GM18505 (cell line): ENCODE data around the gene PIK3AP1.

ENCODE experiments used
- ATAC-seq: cut with Tn5 transposase; IDR thresholded peaks from one replicate; pipeline ENCODE4 v1.9.1; 2021; ENCODE audit not compliant: unreplicated experiment
- POLR2A ChIP-seq: IDR thresholded peaks from 4 replicates; pipeline ENCODE4 v1.6.1; 2011; ENCODE audit warnings: borderline replicate concordance; ENCODE audit not compliant: insufficient read depth, insufficient read length; ENCODE audit errors: extremely low read depth

PIK3AP1 gene

DNA sequence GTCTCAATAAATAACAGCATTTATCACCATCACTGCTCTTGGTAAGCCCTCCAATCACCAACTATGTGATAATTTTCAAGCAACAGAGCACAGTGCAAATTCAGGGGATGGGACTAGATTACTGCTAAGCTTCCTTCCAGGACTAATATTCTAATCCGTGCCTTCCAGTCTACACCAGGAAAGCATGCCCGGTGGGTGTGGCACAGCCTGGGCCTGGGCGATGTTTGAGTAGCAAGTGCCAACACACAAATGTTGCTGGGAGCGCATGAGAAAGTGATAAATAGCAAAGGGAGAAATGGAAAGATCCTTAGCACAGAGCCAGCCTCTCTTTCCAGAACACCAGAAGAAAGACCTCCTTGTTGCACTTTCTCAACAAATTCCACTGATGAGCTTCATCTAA is 120.0 kb downstream of the PIK3AP1 start:
- no peak for ATAC-seq
- no peak for TF ChIP-seq POLR2A

GRCh38 chr10:96598846-96599245 is 121.5 kb downstream of the PIK3AP1 start:
- TF ChIP-seq POLR2A: no peak

DNA sequence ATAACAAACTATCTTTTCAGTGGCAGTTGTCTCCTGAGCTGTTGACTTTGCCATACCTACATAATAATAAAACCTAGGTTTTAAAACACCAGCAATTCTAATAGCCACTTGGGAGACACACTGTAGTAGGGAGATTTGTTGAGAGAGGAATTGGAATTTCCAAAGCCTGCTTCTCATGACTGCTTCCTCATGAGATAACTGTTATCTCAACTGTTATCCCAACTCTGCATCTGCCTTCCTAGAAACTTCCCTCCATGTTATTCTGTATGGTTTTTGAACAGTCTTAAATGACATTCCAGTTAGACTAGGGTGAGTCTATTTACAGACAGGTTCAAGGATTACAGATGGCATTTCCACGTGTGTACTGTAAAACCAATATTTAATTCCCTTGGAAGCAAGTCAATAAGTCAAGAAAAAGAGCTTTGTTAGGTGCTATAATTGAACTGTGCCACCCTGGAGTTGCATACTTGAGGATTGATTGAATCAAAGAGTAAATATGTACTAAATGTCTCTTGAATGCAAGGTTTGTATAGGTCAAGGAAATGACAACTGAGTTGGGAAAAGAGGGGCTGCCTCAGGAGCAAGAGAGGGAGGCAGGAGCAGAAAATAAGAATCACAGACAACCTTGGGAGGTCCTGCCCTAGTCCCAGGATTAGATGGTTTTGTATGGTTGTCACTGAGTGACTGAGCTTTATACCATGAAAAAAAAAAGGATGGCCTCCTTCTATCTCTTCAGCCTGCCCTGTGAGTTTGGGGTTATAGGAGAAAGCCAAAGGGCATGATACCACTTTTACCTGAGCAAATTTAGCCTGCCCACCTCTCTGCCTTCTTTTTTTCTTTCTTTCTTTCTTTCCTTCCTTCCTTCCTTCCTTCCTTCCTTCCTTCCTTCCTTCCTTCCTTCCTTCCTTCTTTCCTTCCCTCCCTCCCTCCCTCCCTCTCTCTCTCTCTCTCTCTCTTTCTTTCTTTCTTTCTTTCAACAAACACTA is 123.6 kb downstream of the PIK3AP1 start:
- ATAC-seq: no peak
- no peak for TF ChIP-seq POLR2A

More at GRCh38 chr10:96598846-96599245, 121.5 kb downstream of the PIK3AP1 start:
- ATAC-seq: no peak

- no peak for ATAC-seq
- TF ChIP-seq POLR2A: no peak
Observed at GRCh38 chr10:96595741-96596140, 124.6 kb downstream of the PIK3AP1 start.

DNA sequence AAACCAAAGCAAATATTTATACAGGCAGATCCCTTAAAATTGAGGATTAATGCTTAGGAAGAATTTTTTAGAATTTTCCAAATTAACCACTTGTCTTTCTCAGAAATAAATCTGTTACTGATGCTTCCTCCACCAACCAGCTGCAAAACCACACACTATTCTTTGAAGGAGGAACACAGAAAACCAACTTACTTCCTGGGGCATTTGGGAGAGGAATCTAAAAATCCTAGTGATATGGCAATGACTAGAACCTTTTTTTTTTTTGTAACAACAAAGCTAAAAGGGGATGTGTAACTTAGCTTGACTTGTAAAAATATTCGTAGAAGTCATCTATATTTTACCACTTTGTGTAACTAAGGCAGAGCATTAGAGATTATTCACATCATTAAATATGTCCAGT is 128.4 kb downstream of the PIK3AP1 start:
- no peak for ATAC-seq
- TF ChIP-seq POLR2A: no peak

- ATAC-seq: no peak
- TF ChIP-seq POLR2A: no peak
Observed at GRCh38 chr10:96588616-96589419, 131.5 kb downstream of the PIK3AP1 start.

DNA sequence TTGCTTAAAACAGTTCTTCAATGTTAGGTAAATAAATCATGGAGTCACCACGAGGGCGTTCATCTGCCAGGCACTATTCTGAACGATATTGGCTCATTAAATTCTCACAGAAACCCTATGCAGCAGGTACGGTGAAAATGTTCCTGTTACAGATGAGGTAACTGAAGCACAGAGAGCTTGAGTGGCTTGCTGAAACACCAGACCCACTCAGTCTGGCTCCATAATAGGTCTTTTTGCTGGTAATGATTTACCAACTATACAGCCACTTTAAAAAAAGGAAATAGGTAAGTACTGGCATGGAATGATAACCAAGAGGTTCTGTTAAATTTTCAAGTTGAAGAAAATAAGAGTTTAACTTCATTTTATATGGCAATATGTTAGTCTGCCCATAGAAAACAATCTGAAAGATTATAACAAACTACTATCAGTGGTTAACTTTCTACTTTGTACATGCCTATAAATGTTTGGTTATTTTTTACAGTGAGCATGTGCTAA is 132.2 kb downstream of the PIK3AP1 start:
- TF ChIP-seq POLR2A: no peak
- no peak for ATAC-seq

DNA sequence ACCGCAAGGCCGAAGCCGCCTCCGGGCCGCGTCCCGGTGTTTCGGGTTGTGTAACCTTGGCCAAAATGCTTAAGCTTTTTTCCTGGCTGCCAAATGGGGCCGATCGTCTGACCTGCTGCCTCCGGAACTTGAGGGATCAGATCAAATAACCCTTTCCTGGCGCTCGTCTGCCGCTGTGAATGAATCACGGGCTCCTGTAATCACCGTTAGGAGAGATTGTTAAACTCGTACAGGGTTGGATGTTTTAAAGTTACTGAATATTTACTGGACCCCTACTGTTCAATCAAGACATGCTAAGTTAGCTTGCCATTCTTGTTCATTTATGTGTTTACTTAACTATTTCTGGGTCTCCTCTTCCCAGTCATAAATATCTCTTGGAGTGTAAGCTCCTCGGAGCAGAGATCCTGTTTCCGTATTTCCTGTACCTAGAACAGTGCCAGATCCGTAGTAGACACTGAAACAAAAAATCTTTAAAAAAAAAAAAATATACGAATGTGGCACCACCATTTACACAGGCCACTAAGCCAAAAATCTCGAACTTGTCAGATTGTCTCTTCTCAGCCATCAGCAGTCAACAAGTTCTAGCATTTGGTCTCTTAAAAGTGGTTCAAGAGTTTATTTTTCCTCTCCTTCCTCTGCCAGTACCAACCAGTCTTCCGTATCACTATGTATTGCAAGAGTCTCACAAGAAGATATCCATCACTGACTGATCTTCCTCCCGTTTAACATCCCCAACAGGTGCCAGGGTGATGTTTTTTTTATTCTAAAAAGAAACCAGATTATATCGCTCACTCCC is 132.9 kb downstream of the PIK3AP1 start:
- no peak for TF ChIP-seq POLR2A
- no peak for ATAC-seq

- TF ChIP-seq POLR2A: peak; percentile 95
- ATAC-seq: peak; percentile 67
Observed at GRCh38 chr10:96586419-96587263, 133.7 kb downstream of the PIK3AP1 start, which contains the start of gene TM9SF3. TSS of gene TM9SF3 (minus strand) at chr10:96587012. CDS start at chr10:96586835, 177 bp downstream.

DNA sequence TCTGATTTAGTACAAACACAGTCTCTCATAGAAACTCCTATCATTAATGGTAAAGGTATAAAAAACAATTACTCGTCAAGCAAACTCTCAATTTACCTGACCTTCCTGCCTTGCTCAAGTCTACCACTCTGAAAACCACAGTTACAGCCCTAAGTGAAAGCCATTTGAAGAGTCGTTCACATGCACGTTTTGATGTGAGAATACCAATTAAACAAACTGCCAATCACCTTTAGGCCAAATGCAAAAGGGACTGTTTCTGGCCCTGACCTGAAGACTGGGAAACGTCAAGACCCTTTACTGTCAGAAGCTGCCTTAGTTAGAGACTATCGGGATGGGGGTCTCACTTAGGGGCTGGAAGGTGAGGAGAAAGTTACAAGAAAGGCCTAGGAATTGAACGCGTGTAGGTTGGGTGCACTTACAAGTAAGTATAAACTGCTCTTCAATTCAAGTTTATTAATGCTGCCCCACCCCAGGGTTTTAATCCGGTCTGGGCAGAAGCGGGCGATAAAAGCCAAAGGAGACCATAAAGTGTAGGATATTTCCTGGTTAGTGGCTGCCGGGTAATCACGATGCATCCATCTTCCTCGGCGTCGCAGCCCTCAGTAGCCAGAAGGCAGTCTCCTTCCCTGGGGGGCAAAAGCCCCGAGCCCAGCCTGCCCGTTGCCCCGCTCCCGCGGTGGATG is 134.4 kb downstream of the PIK3AP1 start:
- ATAC-seq: no peak
- no peak for TF ChIP-seq POLR2A

DNA sequence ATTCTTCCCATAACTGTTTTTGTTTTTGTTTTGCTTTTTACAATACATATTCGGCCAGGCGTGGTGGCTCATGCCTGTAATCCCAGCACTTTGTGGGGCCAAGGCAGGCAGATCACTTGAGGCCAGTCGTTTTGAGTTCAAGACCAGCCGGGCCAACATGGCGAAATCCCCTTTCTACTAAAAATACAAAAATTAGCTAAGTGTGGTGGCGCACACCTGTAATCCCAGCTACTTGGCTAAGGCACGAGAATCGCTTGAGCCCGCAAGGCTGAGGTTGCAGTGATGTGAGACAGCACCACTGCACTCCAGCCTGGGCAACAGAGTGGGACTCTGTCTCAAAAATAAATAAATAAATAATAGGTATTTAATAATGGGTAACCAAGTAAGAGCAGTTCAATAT is 135.8 kb downstream of the PIK3AP1 start:
- no peak for ATAC-seq
- no peak for TF ChIP-seq POLR2A
